Suprapubic skin (tissue), 4 donors: ENCODE measurements around the gene CERS6.

ENCODE experiments used
- CTCF ChIP-seq, 2 donors: fragments of 200-600 bp in 1 of 2; fragments of 450-650 bp in 1 of 2; sonication (generic) in 1 of 2; IDR thresholded peaks; one replicate each; pipeline ENCODE4 v1.5.1; 2016 to 2019; ENCODE audit warnings: antibody characterized with exemption in 2 of 2, mild to moderate bottlenecking in 1 of 2, moderate library complexity in 1 of 2
- EP300 ChIP-seq: sonication (generic); formaldehyde crosslinking; IDR thresholded peaks from one replicate; pipeline ENCODE4 v1.6.1; 2017; ENCODE audit warnings: antibody characterized with exemption
- POLR2A ChIP-seq, 2 donors: fragments of 450-650 bp; IDR thresholded peaks; one replicate each; pipeline ENCODE4 v1.6.1; 2017; ENCODE audit warnings: antibody characterized with exemption in 2 of 2, mild to moderate bottlenecking in 2 of 2, moderate library complexity in 2 of 2
- POLR2AphosphoS5 ChIP-seq, 3 donors: sonication (generic); formaldehyde crosslinking; IDR thresholded peaks; one replicate each; pipeline ENCODE4 v1.6.1; 2017; ENCODE audit warnings: antibody characterized with exemption in 3 of 3

GRCh38 chr2:168443818-168444217, 12.3 kb upstream of the CERS6 start:
- TF ChIP-seq POLR2A (IDR thresholded peaks at IDR 0.05) (no peak), POLR2AphosphoS5 (IDR thresholded peaks at IDR 0.05) (no peak), CTCF (IDR thresholded peaks at IDR 0.05) (no peak), EP300 (no peak)
